Measurements from ENCODE around the gene MGMT. TPM values are rescaled to one million over a fixed set of nuclear protein-coding genes. Genes with fewer than 3 reads are reported as not detected.

The MGMT gene
- total and polyA plus RNA-seq, 4 donors, result 28.2 to 79.1 (median 46.0) TPM

DNA sequence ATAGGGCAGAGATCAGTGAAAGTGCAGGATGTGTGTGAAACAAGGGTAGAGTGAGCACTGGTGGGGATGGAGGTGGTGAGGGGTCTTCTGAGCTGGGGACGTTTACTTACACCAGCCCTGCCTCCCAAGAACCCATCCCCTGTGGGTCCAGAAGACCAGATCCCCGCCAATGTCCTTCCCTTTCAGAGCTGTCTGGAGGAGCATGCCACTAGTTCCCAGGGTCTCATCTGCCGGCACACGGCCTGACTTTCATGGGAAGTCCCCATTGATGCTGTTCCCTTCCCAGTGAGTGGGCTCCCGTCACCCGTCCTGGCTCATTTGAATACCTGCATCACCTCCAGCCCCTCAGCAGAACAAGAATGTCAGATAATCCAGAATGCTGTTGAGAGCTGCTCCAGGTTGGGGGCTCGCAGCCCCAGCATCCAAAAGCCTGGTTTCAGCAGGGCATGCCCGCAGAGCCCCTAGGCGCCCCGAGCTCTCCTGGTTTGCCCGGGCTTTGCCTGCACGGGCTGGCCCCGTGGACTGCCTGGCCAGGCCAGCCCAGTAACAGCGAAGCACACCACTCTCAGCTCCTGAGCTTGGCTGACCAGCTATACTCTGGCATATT is 246.7 kb downstream of the MGMT start:
- Histone ChIP-seq H3K27me3 (ENCODE audit: control insufficient read depth in 4 of 4, insufficient read depth in 4 of 4, low read length in 3 of 4) (no peaks in the 10 kb centered on the region), H3K4me1 (ENCODE audit: control insufficient read depth in 4 of 4, insufficient read depth in 4 of 4, low read length in 3 of 4) (peaks cover 10 to 39% (median 36%) of the 10 kb centered on the region in 4 donors), H3K4me3 (ENCODE audit: low read depth in 1 of 3, low read length in 3 of 3) (no peak overlapping the region), H3K9me3 (ENCODE audit: control insufficient read depth in 4 of 4, low read length in 3 of 4) (no peaks in the 10 kb centered on the region), H3K9ac (ENCODE audit: low read depth in 1 of 2, low read length in 2 of 2) (no peak overlapping the region), H3K36me3 (ENCODE audit: control insufficient read depth in 4 of 4, insufficient read depth in 3 of 4, low read depth in 1 of 4, low read length in 3 of 4) (no peaks in the 10 kb centered on the region), H3K27ac (ENCODE audit: low read depth in 1 of 2, low read length in 2 of 2) (no peak overlapping the region)
- DNase-seq (ENCODE audit: low spot score), result no peak
- TF ChIP-seq YY1 (IDR thresholded peaks at IDR 0.05) (no peak), SP1 (IDR thresholded peaks at IDR 0.05) (no peak), EGR1 (IDR thresholded peaks at IDR 0.05; ENCODE audit: low read depth in 2 of 2) (no peak), TAF1 (conservative IDR thresholded peaks at IDR 0.05) (no peak), HNF4G (IDR thresholded peaks at IDR 0.05) (no peak), HNF4A (conservative IDR thresholded peaks at IDR 0.05) (no peak), NR2F2 (IDR thresholded peaks at IDR 0.05) (no peak), FOXA2 (IDR thresholded peaks at IDR 0.05) (no peak), FOXA1 (IDR thresholded peaks at IDR 0.05) (no peak), JUND (IDR thresholded peaks at IDR 0.05) (no peak), RXRA (IDR thresholded peaks at IDR 0.05) (no peak), GABPA (IDR thresholded peaks at IDR 0.05 in 1 of 2, conservative IDR thresholded peaks at IDR 0.05 in 1 of 2) (no peak)
- TF ChIP-seq, protein P1, sequence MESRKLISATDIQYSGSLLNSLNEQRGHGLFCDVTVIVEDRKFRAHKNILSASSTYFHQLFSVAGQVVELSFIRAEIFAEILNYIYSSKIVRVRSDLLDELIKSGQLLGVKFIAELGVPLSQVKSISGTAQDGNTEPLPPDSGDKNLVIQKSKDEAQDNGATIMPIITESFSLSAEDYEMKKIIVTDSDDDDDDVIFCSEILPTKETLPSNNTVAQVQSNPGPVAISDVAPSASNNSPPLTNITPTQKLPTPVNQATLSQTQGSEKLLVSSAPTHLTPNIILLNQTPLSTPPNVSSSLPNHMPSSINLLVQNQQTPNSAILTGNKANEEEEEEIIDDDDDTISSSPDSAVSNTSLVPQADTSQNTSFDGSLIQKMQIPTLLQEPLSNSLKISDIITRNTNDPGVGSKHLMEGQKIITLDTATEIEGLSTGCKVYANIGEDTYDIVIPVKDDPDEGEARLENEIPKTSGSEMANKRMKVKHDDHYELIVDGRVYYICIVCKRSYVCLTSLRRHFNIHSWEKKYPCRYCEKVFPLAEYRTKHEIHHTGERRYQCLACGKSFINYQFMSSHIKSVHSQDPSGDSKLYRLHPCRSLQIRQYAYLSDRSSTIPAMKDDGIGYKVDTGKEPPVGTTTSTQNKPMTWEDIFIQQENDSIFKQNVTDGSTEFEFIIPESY (IDR thresholded peaks at IDR 0.05), result no peak
- TF ChIP-seq, protein P2, sequence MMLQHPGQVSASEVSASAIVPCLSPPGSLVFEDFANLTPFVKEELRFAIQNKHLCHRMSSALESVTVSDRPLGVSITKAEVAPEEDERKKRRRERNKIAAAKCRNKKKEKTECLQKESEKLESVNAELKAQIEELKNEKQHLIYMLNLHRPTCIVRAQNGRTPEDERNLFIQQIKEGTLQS (IDR thresholded peaks at IDR 0.05), result no peak
- TF ChIP-seq, protein P3, sequence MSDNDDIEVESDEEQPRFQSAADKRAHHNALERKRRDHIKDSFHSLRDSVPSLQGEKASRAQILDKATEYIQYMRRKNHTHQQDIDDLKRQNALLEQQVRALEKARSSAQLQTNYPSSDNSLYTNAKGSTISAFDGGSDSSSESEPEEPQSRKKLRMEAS (IDR thresholded peaks at IDR 0.05), result no peak
- TF ChIP-seq, protein P4, sequence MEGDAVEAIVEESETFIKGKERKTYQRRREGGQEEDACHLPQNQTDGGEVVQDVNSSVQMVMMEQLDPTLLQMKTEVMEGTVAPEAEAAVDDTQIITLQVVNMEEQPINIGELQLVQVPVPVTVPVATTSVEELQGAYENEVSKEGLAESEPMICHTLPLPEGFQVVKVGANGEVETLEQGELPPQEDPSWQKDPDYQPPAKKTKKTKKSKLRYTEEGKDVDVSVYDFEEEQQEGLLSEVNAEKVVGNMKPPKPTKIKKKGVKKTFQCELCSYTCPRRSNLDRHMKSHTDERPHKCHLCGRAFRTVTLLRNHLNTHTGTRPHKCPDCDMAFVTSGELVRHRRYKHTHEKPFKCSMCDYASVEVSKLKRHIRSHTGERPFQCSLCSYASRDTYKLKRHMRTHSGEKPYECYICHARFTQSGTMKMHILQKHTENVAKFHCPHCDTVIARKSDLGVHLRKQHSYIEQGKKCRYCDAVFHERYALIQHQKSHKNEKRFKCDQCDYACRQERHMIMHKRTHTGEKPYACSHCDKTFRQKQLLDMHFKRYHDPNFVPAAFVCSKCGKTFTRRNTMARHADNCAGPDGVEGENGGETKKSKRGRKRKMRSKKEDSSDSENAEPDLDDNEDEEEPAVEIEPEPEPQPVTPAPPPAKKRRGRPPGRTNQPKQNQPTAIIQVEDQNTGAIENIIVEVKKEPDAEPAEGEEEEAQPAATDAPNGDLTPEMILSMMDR (IDR thresholded peaks at IDR 0.05; ENCODE audit: low read depth, low read length, missing input control), result no peak
- TF ChIP-seq, protein P5, sequence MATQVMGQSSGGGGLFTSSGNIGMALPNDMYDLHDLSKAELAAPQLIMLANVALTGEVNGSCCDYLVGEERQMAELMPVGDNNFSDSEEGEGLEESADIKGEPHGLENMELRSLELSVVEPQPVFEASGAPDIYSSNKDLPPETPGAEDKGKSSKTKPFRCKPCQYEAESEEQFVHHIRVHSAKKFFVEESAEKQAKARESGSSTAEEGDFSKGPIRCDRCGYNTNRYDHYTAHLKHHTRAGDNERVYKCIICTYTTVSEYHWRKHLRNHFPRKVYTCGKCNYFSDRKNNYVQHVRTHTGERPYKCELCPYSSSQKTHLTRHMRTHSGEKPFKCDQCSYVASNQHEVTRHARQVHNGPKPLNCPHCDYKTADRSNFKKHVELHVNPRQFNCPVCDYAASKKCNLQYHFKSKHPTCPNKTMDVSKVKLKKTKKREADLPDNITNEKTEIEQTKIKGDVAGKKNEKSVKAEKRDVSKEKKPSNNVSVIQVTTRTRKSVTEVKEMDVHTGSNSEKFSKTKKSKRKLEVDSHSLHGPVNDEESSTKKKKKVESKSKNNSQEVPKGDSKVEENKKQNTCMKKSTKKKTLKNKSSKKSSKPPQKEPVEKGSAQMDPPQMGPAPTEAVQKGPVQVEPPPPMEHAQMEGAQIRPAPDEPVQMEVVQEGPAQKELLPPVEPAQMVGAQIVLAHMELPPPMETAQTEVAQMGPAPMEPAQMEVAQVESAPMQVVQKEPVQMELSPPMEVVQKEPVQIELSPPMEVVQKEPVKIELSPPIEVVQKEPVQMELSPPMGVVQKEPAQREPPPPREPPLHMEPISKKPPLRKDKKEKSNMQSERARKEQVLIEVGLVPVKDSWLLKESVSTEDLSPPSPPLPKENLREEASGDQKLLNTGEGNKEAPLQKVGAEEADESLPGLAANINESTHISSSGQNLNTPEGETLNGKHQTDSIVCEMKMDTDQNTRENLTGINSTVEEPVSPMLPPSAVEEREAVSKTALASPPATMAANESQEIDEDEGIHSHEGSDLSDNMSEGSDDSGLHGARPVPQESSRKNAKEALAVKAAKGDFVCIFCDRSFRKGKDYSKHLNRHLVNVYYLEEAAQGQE (IDR thresholded peaks at IDR 0.05), result no peak
- WGBS, result 97% methylated on average over 14 of the region's 14 CpGs

All from liver (tissue), 9 donors.